ENCODE results near the gene EHBP1L1.
A peak's percentile ranks its signal among the peaks of the same experiment; 100 is the strongest.

EHBP1L1 gene

GRCh38 chr11:65536412-65537295 lies 39.2 kb upstream of the EHBP1L1 start:
- Histone ChIP-seq H3K9me3 (ENCODE audit: low read depth, low read length) (no peaks in the 10 kb centered on the region), H3K27ac (no peak overlapping the region), H3K4me3 (no peak overlapping the region), H3K36me3 (ENCODE audit: insufficient read depth, low read length) (peaks cover 3% of the 10 kb centered on the region; the same call in 1 of the 2 replicates), H3K9ac (ENCODE audit: insufficient read length) (no peak overlapping the region)
- DNase-seq (ENCODE audit: low read depth, low spot score), result no peak
- no peak for TF ChIP-seq EZH2 (IDR thresholded peaks at IDR 0.05)
- TF ChIP-seq POLR2AphosphoS5 (IDR thresholded peaks at IDR 0.05; ENCODE audit: borderline replicate concordance, low read depth, low read length), result no peak; the same call in 1 of the 2 replicates
- TF ChIP-seq FOXP2 (optimal IDR thresholded peaks at IDR 0.05; ENCODE audit: control extremely low read depth, extremely low read length, insufficient read depth), result no peak

DNA sequence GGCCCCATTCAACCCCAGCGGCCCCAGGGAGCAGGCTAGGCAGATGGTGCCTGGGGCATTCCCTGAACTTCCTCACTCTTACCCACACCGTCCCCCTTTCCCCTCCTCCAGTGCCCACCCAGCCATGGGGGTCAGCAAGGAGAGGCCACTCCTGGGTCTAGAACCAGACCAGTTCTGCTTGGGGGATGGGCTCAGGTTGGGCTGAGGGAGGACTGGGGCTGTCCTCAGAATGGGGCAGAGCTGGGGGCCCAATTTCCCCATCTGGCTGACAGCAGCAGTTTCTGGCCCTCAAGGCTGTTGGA lies 38.6 kb upstream of the EHBP1L1 start:
- peaks cover 3% of the 10 kb centered on the region; the same call in 1 of the 2 replicates for H3K36me3 ChIP-seq (ENCODE audit: insufficient read depth, low read length)

DNA sequence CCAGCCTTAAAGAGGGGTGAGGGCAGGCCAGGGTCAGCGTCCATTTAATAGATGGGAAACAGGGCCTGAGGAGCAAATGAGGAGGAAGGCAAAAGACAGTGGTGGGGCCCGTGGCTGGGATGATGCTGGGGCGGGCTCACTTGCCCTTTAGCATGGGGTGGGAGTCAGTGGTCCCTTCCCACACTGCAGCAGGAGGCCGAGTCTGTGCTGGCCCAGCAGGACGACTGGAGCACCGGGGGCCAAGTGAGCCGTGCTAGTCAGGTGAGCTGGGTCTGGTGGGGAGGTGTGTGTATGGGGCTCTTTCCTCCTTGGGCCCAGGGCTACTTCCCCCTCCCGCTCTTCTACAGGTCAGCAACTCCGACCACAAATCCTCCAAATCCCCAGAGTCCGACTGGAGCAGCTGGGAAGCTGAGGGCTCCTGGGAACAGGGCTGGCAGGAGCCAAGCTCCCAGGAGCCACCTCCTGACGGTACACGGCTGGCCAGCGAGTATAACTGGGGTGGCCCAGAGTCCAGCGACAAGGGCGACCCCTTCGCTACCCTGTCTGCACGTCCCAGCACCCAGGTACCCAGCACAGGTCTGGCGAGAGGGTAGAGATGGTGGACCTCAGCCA lies 38.1 kb upstream of the EHBP1L1 start:
- Histone ChIP-seq H3K27ac (no peak overlapping the region), H3K36me3 (ENCODE audit: insufficient read depth, low read length) (peaks cover 1% of the 10 kb centered on the region; the same call in 1 of the 2 replicates), H3K9me3 (ENCODE audit: low read depth, low read length) (no peaks in the 10 kb centered on the region), H3K9ac (ENCODE audit: insufficient read length) (no peak overlapping the region), H3K4me3 (no peak overlapping the region)
- TF ChIP-seq POLR2AphosphoS5 (IDR thresholded peaks at IDR 0.05; ENCODE audit: borderline replicate concordance, low read depth, low read length) (no peak), FOXP2 (optimal IDR thresholded peaks at IDR 0.05; ENCODE audit: control extremely low read depth, extremely low read length, insufficient read depth) (no peak), EZH2 (IDR thresholded peaks at IDR 0.05) (no peak)
- no peak for DNase-seq (ENCODE audit: low read depth, low spot score)

More for the DNA sequence above, 38.6 kb upstream of the EHBP1L1 start:
- Histone ChIP-seq H3K9me3 (ENCODE audit: low read depth, low read length) (no peaks in the 10 kb centered on the region), H3K9ac (ENCODE audit: insufficient read length) (no peak overlapping the region), H3K27ac (no peak overlapping the region), H3K4me3 (no peak overlapping the region)
- no peak for DNase-seq (ENCODE audit: low read depth, low spot score)
- TF ChIP-seq FOXP2 (optimal IDR thresholded peaks at IDR 0.05; ENCODE audit: control extremely low read depth, extremely low read length, insufficient read depth) (no peak), POLR2AphosphoS5 (IDR thresholded peaks at IDR 0.05; ENCODE audit: borderline replicate concordance, low read depth, low read length) (no peak; the same call in 1 of the 2 replicates), EZH2 (IDR thresholded peaks at IDR 0.05) (no peak)

DNA sequence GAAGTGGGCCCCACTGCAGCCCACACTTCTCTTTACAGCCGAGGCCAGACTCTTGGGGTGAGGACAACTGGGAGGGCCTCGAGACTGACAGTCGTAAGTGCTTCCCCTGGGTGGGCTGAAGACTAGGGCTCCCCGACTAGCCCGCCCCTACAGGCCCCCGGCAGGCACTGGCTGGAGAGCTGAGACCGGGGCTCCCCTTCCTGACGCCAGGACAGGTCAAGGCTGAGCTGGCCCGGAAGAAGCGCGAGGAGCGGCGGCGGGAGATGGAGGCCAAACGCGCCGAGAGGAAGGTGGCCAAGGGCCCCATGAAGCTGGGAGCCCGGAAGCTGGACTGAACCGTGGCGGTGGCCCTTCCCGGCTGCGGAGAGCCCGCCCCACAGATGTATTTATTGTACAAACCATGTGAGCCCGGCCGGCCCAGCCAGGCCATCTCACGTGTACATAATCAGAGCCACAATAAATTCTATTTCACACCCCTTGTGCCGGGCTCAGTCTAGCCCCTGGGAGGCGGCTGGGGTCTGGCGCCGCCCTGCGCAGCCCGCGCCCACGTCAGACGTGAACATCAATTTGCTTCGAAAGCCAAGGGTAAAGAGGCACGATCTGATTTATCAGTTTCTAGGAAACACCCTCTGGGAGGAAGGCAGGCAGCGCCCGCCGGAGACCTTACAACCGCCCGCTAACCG lies 37.5 kb upstream of the EHBP1L1 start:
- H3K4me3 ChIP-seq, result no peak overlapping the region
- DNase-seq (ENCODE audit: low read depth, low spot score), result no peak
- no peak overlapping the region for H3K27ac ChIP-seq
- H3K9me3 ChIP-seq (ENCODE audit: low read depth, low read length), result no peaks in the 10 kb centered on the region
- H3K36me3 ChIP-seq (ENCODE audit: insufficient read depth, low read length), result no peaks in the 10 kb centered on the region; the same call in 1 of the 2 replicates
- no peak overlapping the region for H3K9ac ChIP-seq (ENCODE audit: insufficient read length)
- no peak for TF ChIP-seq EZH2 (IDR thresholded peaks at IDR 0.05)
- TF ChIP-seq FOXP2 (optimal IDR thresholded peaks at IDR 0.05; ENCODE audit: control extremely low read depth, extremely low read length, insufficient read depth), result no peak

- Histone ChIP-seq H3K36me3 (ENCODE audit: insufficient read depth, low read length) (no peaks in the 10 kb centered on the region; the same call in 1 of the 2 replicates), H3K27ac (no peak overlapping the region), H3K9me3 (ENCODE audit: low read depth, low read length) (no peaks in the 10 kb centered on the region), H3K9ac (ENCODE audit: insufficient read length) (no peak overlapping the region), H3K4me3 (no peak overlapping the region)
- TF ChIP-seq POLR2AphosphoS5 (IDR thresholded peaks at IDR 0.05; ENCODE audit: borderline replicate concordance, low read depth, low read length) (no peak), EZH2 (IDR thresholded peaks at IDR 0.05) (no peak), FOXP2 (optimal IDR thresholded peaks at IDR 0.05; ENCODE audit: control extremely low read depth, extremely low read length, insufficient read depth) (no peak)
- no peak for DNase-seq (ENCODE audit: low read depth, low spot score)
Observed at GRCh38 chr11:65538915-65539743, 36.7 kb upstream of the EHBP1L1 start.

GRCh38 chr11:65539744-65540289 lies 36.0 kb upstream of the EHBP1L1 start:
- Histone ChIP-seq H3K36me3 (ENCODE audit: insufficient read depth, low read length) (no peaks in the 10 kb centered on the region; the same call in 1 of the 2 replicates), H3K9ac (ENCODE audit: insufficient read length) (no peak overlapping the region), H3K4me3 (peak overlapping the region; percentile 90), H3K27ac (no peak overlapping the region), H3K9me3 (ENCODE audit: low read depth, low read length) (no peaks in the 10 kb centered on the region)
- TF ChIP-seq POLR2AphosphoS5 (IDR thresholded peaks at IDR 0.05; ENCODE audit: borderline replicate concordance, low read depth, low read length) (no peak), FOXP2 (optimal IDR thresholded peaks at IDR 0.05; ENCODE audit: control extremely low read depth, extremely low read length, insufficient read depth) (no peak), EZH2 (IDR thresholded peaks at IDR 0.05) (no peak)
- no peak for DNase-seq (ENCODE audit: low read depth, low spot score)

- TF ChIP-seq POLR2AphosphoS5 (IDR thresholded peaks at IDR 0.05; ENCODE audit: borderline replicate concordance, low read depth, low read length) (peak; percentile 63; the same call in 1 of the 2 replicates), FOXP2 (optimal IDR thresholded peaks at IDR 0.05; ENCODE audit: control extremely low read depth, extremely low read length, insufficient read depth) (no peak), EZH2 (IDR thresholded peaks at IDR 0.05) (no peak)
- Histone ChIP-seq H3K9ac (ENCODE audit: insufficient read length) (peak overlapping the region; percentile 63), H3K36me3 (ENCODE audit: insufficient read depth, low read length) (no peaks in the 10 kb centered on the region; the same call in 1 of the 2 replicates), H3K27ac (no peak overlapping the region), H3K9me3 (ENCODE audit: low read depth, low read length) (no peaks in the 10 kb centered on the region), H3K4me3 (peak overlapping the region; percentile 90)
- DNase-seq (ENCODE audit: low read depth, low spot score), result no peak
Observed at GRCh38 chr11:65540290-65541092, 35.4 kb upstream of the EHBP1L1 start.
